Measurements from ENCODE around the gene GOLT1A.
"Not testable (repeated sequence)": the region's sequence is repeated elsewhere in the genome, so short reads cannot be mapped to it uniquely, and the experiment has no call there.

DNA sequence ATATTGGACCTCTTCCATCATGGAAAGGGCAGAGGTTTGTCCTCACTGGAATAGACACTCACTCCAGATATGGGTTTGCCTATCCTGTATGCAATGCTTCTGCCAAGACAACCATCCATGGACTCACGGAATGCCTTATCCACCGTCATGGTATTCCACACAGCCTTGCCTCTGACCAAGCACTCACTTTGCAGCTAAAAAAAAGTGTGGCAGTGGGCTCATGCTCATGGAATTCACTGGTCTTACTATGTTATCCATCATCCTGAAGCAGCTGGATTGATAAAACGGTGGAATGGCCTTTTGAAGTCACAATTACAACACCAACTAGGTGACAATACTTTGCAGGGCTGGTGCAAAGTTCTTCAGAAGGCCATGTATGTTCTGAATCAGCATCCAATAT, 25.6 kb upstream of the GOLT1A start:
- TF ChIP-seq CTCF (IDR thresholded peaks at IDR 0.05; ENCODE audit: insufficient read depth, low read depth, low read length); EZH2 (IDR thresholded peaks at IDR 0.05; ENCODE audit: insufficient read depth, low read length): not testable (repeated sequence)

All from astrocyte (in vitro differentiated cells and primary cell).